ENCODE data around the gene CAMK2A.

Gene CAMK2A

GRCh38 chr5:150278046-150278730 is 11.4 kb downstream of the CAMK2A start:
- DNase-seq (ENCODE audit: low read depth) = peak; percentile 74

- no peak for DNase-seq (ENCODE audit: low read depth)
Measured at GRCh38 chr5:150277043-150277442, 12.5 kb downstream of the CAMK2A start.

- DNase-seq (ENCODE audit: low read depth) = no peak
Measured at GRCh38 chr5:150274811-150275210, 14.8 kb downstream of the CAMK2A start.

- peak; percentile 62 for DNase-seq (ENCODE audit: low read depth)
Measured at GRCh38 chr5:150272531-150272930, 17.0 kb downstream of the CAMK2A start.

GRCh38 chr5:150271923-150272322 is 17.6 kb downstream of the CAMK2A start:
- DNase-seq (ENCODE audit: low read depth) = no peak

- no peak for DNase-seq (ENCODE audit: low read depth)
Measured at GRCh38 chr5:150271296-150271692, 18.3 kb downstream of the CAMK2A start.

GRCh38 chr5:150270541-150271295 is 18.9 kb downstream of the CAMK2A start:
- DNase-seq (ENCODE audit: low read depth) = no peak

GRCh38 chr5:150266871-150267291 is 22.7 kb downstream of the CAMK2A start:
- DNase-seq (ENCODE audit: low read depth) = no peak

- DNase-seq (ENCODE audit: low read depth) = no peak
Measured at GRCh38 chr5:150265870-150266383, 23.6 kb downstream of the CAMK2A start.

GRCh38 chr5:150264667-150265603 is 24.6 kb downstream of the CAMK2A start:
- no peak for DNase-seq (ENCODE audit: low read depth)

GRCh38 chr5:150263801-150264621 is 25.6 kb downstream of the CAMK2A start:
- DNase-seq (ENCODE audit: low read depth) = peak; percentile 92

- DNase-seq (ENCODE audit: low read depth) = no peak
Measured at GRCh38 chr5:150263375-150263775, 26.2 kb downstream of the CAMK2A start.

- DNase-seq (ENCODE audit: low read depth) = no peak
Measured at GRCh38 chr5:150262502-150262901, 27.1 kb downstream of the CAMK2A start.

GRCh38 chr5:150261231-150261630 is 28.3 kb downstream of the CAMK2A start:
- DNase-seq (ENCODE audit: low read depth) = no peak

GRCh38 chr5:150258130-150258529 is 31.4 kb downstream of the CAMK2A start:
- DNase-seq (ENCODE audit: low read depth) = no peak

GRCh38 chr5:150257424-150257823 is 32.1 kb downstream of the CAMK2A start:
- DNase-seq (ENCODE audit: low read depth) = no peak

- DNase-seq (ENCODE audit: low read depth) = no peak
Measured at GRCh38 chr5:150256410-150257064, 33.0 kb downstream of the CAMK2A start.

GRCh38 chr5:150255659-150256409 is 33.7 kb downstream of the CAMK2A start:
- peak; percentile 50 for DNase-seq (ENCODE audit: low read depth)

- no peak for DNase-seq (ENCODE audit: low read depth)
Measured at GRCh38 chr5:150254774-150255173, 34.8 kb downstream of the CAMK2A start.

- DNase-seq (ENCODE audit: low read depth) = no peak
Measured at GRCh38 chr5:150254363-150254762, 35.2 kb downstream of the CAMK2A start.

Data from amniotic epithelial cell (primary cell).